ENCODE data around the gene AIPL1. TPM values are rescaled to one million over a fixed set of nuclear protein-coding genes. Genes with fewer than 3 reads are reported as not detected.

The AIPL1 gene
- total and polyA plus RNA-seq, 2 of the 4 experiments (the other 2 are of a cell fraction): not detected

DNA sequence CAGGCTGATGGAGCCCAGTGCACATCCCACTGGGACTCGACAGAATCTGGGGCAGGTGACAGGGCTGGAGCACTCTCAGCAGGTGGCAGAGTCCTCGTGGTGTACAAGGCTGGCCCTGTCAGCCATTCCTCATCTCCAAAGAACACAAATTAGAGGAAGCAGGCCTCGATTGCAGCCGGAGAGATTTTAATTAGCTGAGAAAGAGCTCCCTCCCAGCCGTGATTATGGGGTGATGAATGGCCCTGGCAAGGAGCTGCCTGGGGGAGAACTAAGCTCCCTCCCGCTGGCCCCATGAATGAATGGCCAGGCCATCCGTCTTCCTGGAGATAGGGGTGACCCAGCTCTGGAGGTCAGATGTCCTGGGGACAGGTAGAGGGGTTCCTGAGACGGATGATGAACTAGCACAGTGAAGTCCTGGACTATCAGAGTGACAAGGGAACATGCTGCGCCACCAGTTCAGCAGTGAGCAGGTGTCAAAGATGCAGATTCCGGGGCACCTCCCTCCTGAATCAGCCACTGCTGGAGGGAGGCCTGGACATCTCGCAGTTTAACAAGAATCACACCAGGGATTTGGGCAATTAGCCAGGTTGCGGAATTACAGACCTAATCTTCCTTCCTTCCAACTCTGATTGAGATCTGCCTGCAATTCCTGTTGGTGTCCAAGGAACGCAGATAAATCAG lies 44.8 kb upstream of the AIPL1 start:
- CTCF ChIA-PET: no interaction called here
- dilution Hi-C loops (cut with HindIII; ENCODE audit: low sequenced_read_pairs, unreplicated experiment) (no loop called here), in situ Hi-C loops (cut with MboI; ENCODE audit: low sequenced_read_pairs) (loop anchor here (10.0 kb wide), 1 partner anchor 165 kb away; the partner anchor contains the start of genes KIAA0753 and TXNDC17), intact Hi-C loops (cut with micrococcal nuclease) (no loop called here)
- Histone ChIP-seq H2BK5ac (ENCODE audit: low read depth, low read length, poor library complexity, severe bottlenecking) (no peak overlapping the region), H3K9me3 (ENCODE audit: control insufficient read depth, insufficient read depth, low read length) (no peaks in the 10 kb centered on the region), H3K4me2 (ENCODE audit: low read depth, low read length) (no peak overlapping the region), H4K5ac (ENCODE audit: low read depth, low read length) (no peak overlapping the region), H3K79me1 (ENCODE audit: low read depth in 1 of 2, low read length in 2 of 2) (no peaks in the 10 kb centered on the region), H3K36me3 (ENCODE audit: control insufficient read depth, insufficient read depth, low read length) (no peaks in the 10 kb centered on the region), H2AK9ac (replicated peaks; ENCODE audit: low read depth, low read length, poor library complexity) (no peak overlapping the region), H3K23ac (ENCODE audit: low read depth, low read length) (no peak overlapping the region), H3K9ac (ENCODE audit: low read depth, low read length) (no peak overlapping the region), H3K4me3 (ENCODE audit: insufficient read depth, low read depth, low read length) (no peak overlapping the region), H2BK20ac (ENCODE audit: low read depth, low read length) (no peak overlapping the region), H3K18ac (ENCODE audit: low read depth, low read length) (no peak overlapping the region), H4K91ac (ENCODE audit: insufficient read depth, low read depth, low read length) (no peak overlapping the region), H3K56ac (ENCODE audit: extremely low read depth, insufficient read depth, low read length) (no peak overlapping the region), H3K27ac (ENCODE audit: insufficient read depth, low read length) (no peak overlapping the region), H3K14ac (replicated peaks; ENCODE audit: low read depth, low read length) (no peak overlapping the region), H3K4me1 (ENCODE audit: control insufficient read depth, insufficient read depth, low read length) (peaks cover 4% of the 10 kb centered on the region; the same call in 1 of the 2 replicates), H2BK120ac (ENCODE audit: low read depth, low read length) (no peak overlapping the region), H3K27me3 (ENCODE audit: control insufficient read depth, insufficient read depth, low read length) (peaks cover 15% of the 10 kb centered on the region), H3K9me1 (ENCODE audit: insufficient read depth, low read length) (no peaks in the 10 kb centered on the region), H4K20me1 (ENCODE audit: insufficient read depth, low read length) (no peaks in the 10 kb centered on the region), H2AFZ (replicated peaks; ENCODE audit: low read length, poor library complexity) (no peak overlapping the region), H2BK15ac (ENCODE audit: low read depth, low read length) (no peak overlapping the region), H2AK5ac (ENCODE audit: low read depth, low read length) (no peak overlapping the region), H3K4ac (ENCODE audit: low read depth, low read length) (no peak overlapping the region), H4K8ac (ENCODE audit: low read depth in 2 of 2, low read length in 2 of 2) (no peak overlapping the region)
- no TSS peak for BruUV-seq (replicated peaks)
- no peak for TF ChIP-seq MXI1 (IDR thresholded peaks at IDR 0.05; ENCODE audit: borderline replicate concordance, low read depth, low read length)
- TF ChIP-seq MAFK (IDR thresholded peaks at IDR 0.05; ENCODE audit: low read depth, low read length): no peak
- no peak for TF ChIP-seq RCOR1 (IDR thresholded peaks at IDR 0.05; ENCODE audit: insufficient replicate concordance, low read length)
- no peak for TF ChIP-seq MAZ (IDR thresholded peaks at IDR 0.05; ENCODE audit: borderline replicate concordance, low read depth, low read length)
- TF ChIP-seq, protein P1, sequence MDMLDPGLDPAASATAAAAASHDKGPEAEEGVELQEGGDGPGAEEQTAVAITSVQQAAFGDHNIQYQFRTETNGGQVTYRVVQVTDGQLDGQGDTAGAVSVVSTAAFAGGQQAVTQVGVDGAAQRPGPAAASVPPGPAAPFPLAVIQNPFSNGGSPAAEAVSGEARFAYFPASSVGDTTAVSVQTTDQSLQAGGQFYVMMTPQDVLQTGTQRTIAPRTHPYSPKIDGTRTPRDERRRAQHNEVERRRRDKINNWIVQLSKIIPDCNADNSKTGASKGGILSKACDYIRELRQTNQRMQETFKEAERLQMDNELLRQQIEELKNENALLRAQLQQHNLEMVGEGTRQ (IDR thresholded peaks at IDR 0.05; ENCODE audit: low read depth, low read length): no peak
- TF ChIP-seq CEBPB (IDR thresholded peaks at IDR 0.05; ENCODE audit: low read depth, low read length): no peak
- no peak for TF ChIP-seq NFE2L2 (IDR thresholded peaks at IDR 0.05; ENCODE audit: low read depth, low read length)
- TF ChIP-seq CHD1 (IDR thresholded peaks at IDR 0.05; ENCODE audit: low read depth, low read length): no peak
- TF ChIP-seq RAD21 (IDR thresholded peaks at IDR 0.05; ENCODE audit: low read length): no peak
- TF ChIP-seq RFX5 (IDR thresholded peaks at IDR 0.05; ENCODE audit: low read depth, low read length): no peak
- TF ChIP-seq POLR2A (IDR thresholded peaks at IDR 0.05; ENCODE audit: low read depth, low read length): no peak
- no peak for TF ChIP-seq FOS (IDR thresholded peaks at IDR 0.05; ENCODE audit: low read depth, low read length)
- TF ChIP-seq SMC3 (IDR thresholded peaks at IDR 0.05; ENCODE audit: low read depth, low read length): no peak
- TF ChIP-seq, protein P2, sequence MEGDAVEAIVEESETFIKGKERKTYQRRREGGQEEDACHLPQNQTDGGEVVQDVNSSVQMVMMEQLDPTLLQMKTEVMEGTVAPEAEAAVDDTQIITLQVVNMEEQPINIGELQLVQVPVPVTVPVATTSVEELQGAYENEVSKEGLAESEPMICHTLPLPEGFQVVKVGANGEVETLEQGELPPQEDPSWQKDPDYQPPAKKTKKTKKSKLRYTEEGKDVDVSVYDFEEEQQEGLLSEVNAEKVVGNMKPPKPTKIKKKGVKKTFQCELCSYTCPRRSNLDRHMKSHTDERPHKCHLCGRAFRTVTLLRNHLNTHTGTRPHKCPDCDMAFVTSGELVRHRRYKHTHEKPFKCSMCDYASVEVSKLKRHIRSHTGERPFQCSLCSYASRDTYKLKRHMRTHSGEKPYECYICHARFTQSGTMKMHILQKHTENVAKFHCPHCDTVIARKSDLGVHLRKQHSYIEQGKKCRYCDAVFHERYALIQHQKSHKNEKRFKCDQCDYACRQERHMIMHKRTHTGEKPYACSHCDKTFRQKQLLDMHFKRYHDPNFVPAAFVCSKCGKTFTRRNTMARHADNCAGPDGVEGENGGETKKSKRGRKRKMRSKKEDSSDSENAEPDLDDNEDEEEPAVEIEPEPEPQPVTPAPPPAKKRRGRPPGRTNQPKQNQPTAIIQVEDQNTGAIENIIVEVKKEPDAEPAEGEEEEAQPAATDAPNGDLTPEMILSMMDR (conservative IDR thresholded peaks at IDR 0.05; ENCODE audit: low read depth, low read length): no peak
- TF ChIP-seq, protein P3, sequence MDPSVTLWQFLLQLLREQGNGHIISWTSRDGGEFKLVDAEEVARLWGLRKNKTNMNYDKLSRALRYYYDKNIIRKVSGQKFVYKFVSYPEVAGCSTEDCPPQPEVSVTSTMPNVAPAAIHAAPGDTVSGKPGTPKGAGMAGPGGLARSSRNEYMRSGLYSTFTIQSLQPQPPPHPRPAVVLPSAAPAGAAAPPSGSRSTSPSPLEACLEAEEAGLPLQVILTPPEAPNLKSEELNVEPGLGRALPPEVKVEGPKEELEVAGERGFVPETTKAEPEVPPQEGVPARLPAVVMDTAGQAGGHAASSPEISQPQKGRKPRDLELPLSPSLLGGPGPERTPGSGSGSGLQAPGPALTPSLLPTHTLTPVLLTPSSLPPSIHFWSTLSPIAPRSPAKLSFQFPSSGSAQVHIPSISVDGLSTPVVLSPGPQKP (IDR thresholded peaks at IDR 0.05; ENCODE audit: borderline replicate concordance, low read depth, low read length): no peak
- no peak for TF ChIP-seq BHLHE40 (IDR thresholded peaks at IDR 0.05; ENCODE audit: low read depth, low read length)
- POLR2A ChIA-PET (ENCODE audit: unreplicated experiment): no interaction called here
- DNase-seq (no peak), ATAC-seq (ENCODE audit: low read depth) (no peak)
- 23% methylated on average over 2 of the region's 13 CpGs; no CpG with 5 or more reads in 1 of the 2 experiments for WGBS, 2 experiments (ENCODE audit: extremely low coverage in 2 of 2, insufficient read length in 1 of 2)
